H1 (cell line): ENCODE measurements around the gene ALG11. TPM values are rescaled to one million over a fixed set of nuclear protein-coding genes. Genes with fewer than 3 reads are reported as not detected.

Source experiments
- CTCF ChIA-PET: fragments of 300-600 bp; sonication (Branson Sonifier 250); formaldehyde crosslinking; loops from one replicate; lab custom pipeline; 2021; ENCODE audit not compliant: partially characterized antibody; lab: Charles Lee
- POLR2A ChIA-PET: fragments of 300-600 bp; sonication (Branson Sonifier 250); formaldehyde crosslinking; loops from one replicate; lab custom pipeline; 2021; ENCODE audit warnings: inconsistent platforms; ENCODE audit not compliant: partially characterized antibody; lab: Charles Lee
- DNase-seq, 2 experiments: peaks; one replicate each; pipeline versions ENCODE4 v3.0.0 to v3.0.0-alpha.2; 2010 to 2022; ENCODE audit warnings: low spot score in 2 of 2, low read depth in 1 of 2, mixed read lengths in 1 of 2
- FAIRE-seq: peaks from 2 replicates; lab custom pipeline; 2011; peaks lifted over from hg19 to GRCh38; lab: Jason Lieb, UNC
- H2AFZ ChIP-seq: 2 replicates; pipeline ENCODE4 v1.8.1; 2012; ENCODE audit warnings: low read length, inconsistent platforms
- H2AK5ac ChIP-seq: 2 replicates; pipeline ENCODE4 v1.6.1; 2013; ENCODE audit warnings: low read depth, low read length
- H2BK120ac ChIP-seq: replicated peaks from 2 replicates; pipeline ENCODE3; 2013; ENCODE audit warnings: low read depth, low read length, inconsistent platforms
- H2BK12ac ChIP-seq: 2 replicates; pipeline ENCODE4 v1.6.1; 2013; ENCODE audit warnings: low read depth, low read length
- H2BK15ac ChIP-seq: 2 replicates; pipeline ENCODE4 v1.6.1; 2013; ENCODE audit warnings: low read length
- H2BK20ac ChIP-seq: 2 replicates; pipeline ENCODE4 v1.6.1; 2013; ENCODE audit warnings: low read length
- H2BK5ac ChIP-seq: 2 replicates; pipeline ENCODE4 v1.6.1; 2013; ENCODE audit warnings: low read depth, low read length
- H3K14ac ChIP-seq: 2 replicates; pipeline ENCODE4 v1.6.1; 2013; ENCODE audit warnings: inconsistent platforms; ENCODE audit not compliant: insufficient read length
- H3K18ac ChIP-seq: 2 replicates; pipeline ENCODE4 v1.6.1; 2013; ENCODE audit warnings: low read length; ENCODE audit errors: extremely low read depth
- H3K23ac ChIP-seq: 2 replicates; pipeline ENCODE4 v1.6.1; 2013; ENCODE audit warnings: inconsistent platforms; ENCODE audit not compliant: insufficient read length
- H3K23me2 ChIP-seq: 2 replicates; pipeline ENCODE4 v1.6.1; 2013; ENCODE audit warnings: low read depth, low read length
- H3K27ac ChIP-seq: 2 replicates; pipeline ENCODE4 v1.6.1; 2011; ENCODE audit warnings: low read depth, low read length, inconsistent platforms
- H3K27me3 ChIP-seq, 4 experiments: replicated peaks in 1 of 4; 1 replicate in 1 of 4; 2 replicates in 3 of 4; pipeline versions ENCODE4 v1.6.1 to v1.8.1; 2011 to 2013; ENCODE audit warnings: low read length in 3 of 4, mild to moderate bottlenecking in 3 of 4, inconsistent platforms in 2 of 4, mixed read lengths in 2 of 4, moderate library complexity in 1 of 4; ENCODE audit not compliant: control insufficient read depth in 3 of 4, insufficient read depth in 3 of 4; ENCODE audit errors: extremely low read depth in 1 of 4
- H3K36me3 ChIP-seq, 4 experiments: 2 replicates each; pipeline versions ENCODE4 v1.6.1 to v1.8.1; 2011 to 2013; ENCODE audit warnings: mild to moderate bottlenecking in 4 of 4, low read length in 3 of 4, moderate library complexity in 2 of 4, control low read depth in 1 of 4, inconsistent platforms in 1 of 4; ENCODE audit not compliant: insufficient read depth in 4 of 4, control insufficient read depth in 2 of 4
- H3K4ac ChIP-seq: replicated peaks from 2 replicates; pipeline ENCODE3; 2013; ENCODE audit warnings: low read length, low read depth, mixed read lengths, inconsistent platforms; ENCODE audit not compliant: insufficient read length
- H3K4me1 ChIP-seq, 4 experiments: replicated peaks in 1 of 4; 1 replicate in 1 of 4; 2 replicates in 3 of 4; pipeline versions ENCODE4 v1.6.1 to v1.8.1; 2011 to 2013; ENCODE audit warnings: low read length in 3 of 4, inconsistent platforms in 2 of 4, mixed read lengths in 1 of 4; ENCODE audit not compliant: insufficient read depth in 4 of 4, control insufficient read depth in 3 of 4
- H3K4me2 ChIP-seq, 2 experiments: 2 replicates each; pipeline versions ENCODE4 v1.6.1 to v1.8.1; 2011 to 2013; ENCODE audit warnings: low read depth in 2 of 2, low read length in 2 of 2, control low read depth in 1 of 2, inconsistent platforms in 1 of 2, mild to moderate bottlenecking in 1 of 2; ENCODE audit not compliant: insufficient read depth in 1 of 2
- H3K4me3 ChIP-seq, 4 experiments: fragments of 200-600, 300-600 bp in 1 of 4; sonication (generic), shearing (Covaris generic), sonication (Bioruptor Twin) in 1 of 4; 2 replicates each; pipeline versions ENCODE4 v1.5.1 to v1.8.1; 2011 to 2016; ENCODE audit warnings: low read length in 4 of 4, low read depth in 3 of 4, control low read depth in 2 of 4, inconsistent platforms in 2 of 4, mild to moderate bottlenecking in 2 of 4, mixed read lengths in 1 of 4, moderate library complexity in 1 of 4; ENCODE audit not compliant: insufficient read depth in 2 of 4; ENCODE audit errors: extremely low read depth in 1 of 4
- H3K56ac ChIP-seq: replicated peaks from 2 replicates; pipeline ENCODE3; 2013; ENCODE audit warnings: low read depth, mild to moderate bottlenecking, mixed read lengths, low read length, inconsistent platforms; ENCODE audit not compliant: insufficient read length
- H3K79me1 ChIP-seq: 2 replicates; pipeline ENCODE4 v1.6.1; 2013; ENCODE audit warnings: low read depth, low read length, control low read depth
- H3K79me2 ChIP-seq, 2 experiments: 2 replicates each; pipeline versions ENCODE4 v1.6.1 to v1.8.1; 2012 to 2013; ENCODE audit warnings: low read length in 2 of 2, mild to moderate bottlenecking in 2 of 2, inconsistent platforms in 1 of 2; ENCODE audit not compliant: insufficient read depth in 2 of 2, control insufficient read depth in 1 of 2
- H3K9ac ChIP-seq, 4 experiments: replicated peaks in 1 of 4; 1 replicate in 1 of 4; 2 replicates in 3 of 4; pipeline versions ENCODE4 v1.6.1 to v1.8.1; 2011 to 2013; ENCODE audit warnings: low read depth in 3 of 4, low read length in 3 of 4, control low read depth in 2 of 4, mild to moderate bottlenecking in 2 of 4, moderate library complexity in 2 of 4, inconsistent platforms in 1 of 4; ENCODE audit errors: extremely low read depth in 1 of 4
- H3K9me3 ChIP-seq, 2 experiments: 2 replicates each; pipeline versions ENCODE4 v1.6.1 to v1.8.1; 2012 to 2013; ENCODE audit warnings: mild to moderate bottlenecking in 2 of 2, moderate library complexity in 2 of 2, control low read depth in 1 of 2, inconsistent platforms in 1 of 2, low read depth in 1 of 2, low read length in 1 of 2, mixed read lengths in 1 of 2; ENCODE audit not compliant: insufficient read depth in 2 of 2
- H4K20me1 ChIP-seq, 2 experiments: replicated peaks in 1 of 2; 2 replicates each; pipeline versions ENCODE3 to v1.8.1; 2011 to 2013; ENCODE audit warnings: inconsistent platforms in 2 of 2, low read length in 2 of 2, mild to moderate bottlenecking in 1 of 2; ENCODE audit not compliant: insufficient read depth in 2 of 2, control insufficient read depth in 1 of 2
- H4K5ac ChIP-seq: 2 replicates; pipeline ENCODE4 v1.6.1; 2013; ENCODE audit warnings: low read length, low read depth, mixed read lengths, inconsistent platforms; ENCODE audit not compliant: insufficient read length
- H4K8ac ChIP-seq: 2 replicates; pipeline ENCODE4 v1.8.0; 2013; ENCODE audit warnings: mild to moderate bottlenecking, moderate library complexity, low read length, inconsistent platforms; ENCODE audit not compliant: insufficient read depth; ENCODE audit errors: extremely low read depth
- H4K91ac ChIP-seq: replicated peaks from 2 replicates; pipeline ENCODE3; 2013; ENCODE audit warnings: low read length, mixed read lengths, inconsistent platforms; ENCODE audit not compliant: insufficient read length
- CBX5 ChIP-seq: fragments of 300-800, 300-1000 bp; sonication (generic); IDR thresholded peaks from 2 replicates; pipeline ENCODE4 v1.7.1; 2016; ENCODE audit warnings: antibody characterized with exemption, low read length, low read depth
- CBX8 ChIP-seq: fragments of 300-800, 300-1000 bp; sonication (generic); IDR thresholded peaks from 2 replicates; pipeline ENCODE4 v1.7.1; 2016; ENCODE audit warnings: low read depth, low read length, borderline replicate concordance
- CHD2 ChIP-seq: IDR thresholded peaks from 2 replicates; pipeline ENCODE4 v1.6.1; 2012; ENCODE audit warnings: low read length, improper control_type of control experiment
- GTF2F1 ChIP-seq: IDR thresholded peaks from 2 replicates; pipeline ENCODE4 v1.6.1; 2012; ENCODE audit warnings: low read depth, low read length, improper control_type of control experiment, borderline replicate concordance
- KDM1A ChIP-seq: fragments of 200-600, 300-600 bp; sonication (generic); IDR thresholded peaks from 2 replicates; pipeline ENCODE4 v1.7.1; 2016; ENCODE audit warnings: mild to moderate bottlenecking, low read length, borderline replicate concordance
- POU5F1 ChIP-seq: IDR thresholded peaks from 2 replicates; pipeline ENCODE4 v1.6.1; 2011; ENCODE audit warnings: low read depth, mild to moderate bottlenecking, low read length, moderate library complexity
- WGBS, 2 experiments: shearing (Covaris generic) in 1 of 2; methylation state at CpG; one replicate each; pipeline versions ENCODE4 v1.1.6 to v1.1.7; 2013 to 2015; ENCODE audit warnings: low lambda C conversion rate in 2 of 2, mixed read lengths in 2 of 2, inconsistent platforms in 1 of 2, low coverage in 1 of 2, missing lambda C conversion rate in 1 of 2; ENCODE audit not compliant: insufficient replicate concordance in 2 of 2, insufficient coverage in 1 of 2, insufficient read length in 1 of 2; ENCODE audit errors: extremely low coverage in 1 of 2, missing lambda C conversion rate in 1 of 2; 5-methylcytosine and 5-hydroxymethylcytosine counted together
- polyA plus RNA-seq, 7 experiments: library from polyadenylated mRNA; depleted of rRNA in 3 of 7; stranded (reverse) in 5 of 7; unstranded in 2 of 7; fragments of >200 nt in 5 of 7; fragments of 200-250 nt in 2 of 7; gene quantifications; 1 replicate in 5 of 7; 2 replicates in 1 of 7; 4 replicates in 1 of 7; pipeline versions ENCODE4 v1.2.1 to v1.2.3, GENCODE V29; 2011 to 2013; ENCODE audit warnings: missing spikeins in 2 of 7, mixed read lengths in 2 of 7
- total RNA-seq: library from RNA; stranded (reverse); fragmentation: NEBNext Ultra II Directional; extraction: Animal tissue kit (Norgen Biotek cat#: 25700); gene quantifications from 2 replicates; pipeline ENCODE4 v1.2.1, GENCODE V29; 2021

The ALG11 gene
- total and polyA plus RNA-seq, 2 of the 8 experiments (the other 6 are each of a cell fraction or from before 2014, with no cell fraction given): 5.2 to 39.9 TPM

GRCh38 chr13:52027832-52028231, 15.6 kb downstream of the ALG11 start:
- Histone ChIP-seq H2AFZ (no peak overlapping the region), H2AK5ac (no peak overlapping the region), H4K5ac (no peak overlapping the region), H3K27me3 (no peaks in the 10 kb centered on the region), H2BK12ac (no peak overlapping the region), H3K4ac (no peak overlapping the region), H3K4me3 (no peak overlapping the region), H3K79me2 (peaks cover 0 to 12% of the 10 kb centered on the region in 2 experiments; a peak in 2 of 4 replicates), H3K18ac (no peak overlapping the region), H3K23me2 (no peaks in the 10 kb centered on the region), H2BK120ac (no peak overlapping the region), H3K4me1 (no peaks in the 10 kb centered on the region), H2BK20ac (no peak overlapping the region), H3K9ac (no peak overlapping the region), H4K91ac (no peak overlapping the region), H3K79me1 (no peaks in the 10 kb centered on the region), H3K23ac (no peak overlapping the region), H3K4me2 (no peak overlapping the region), H2BK5ac (no peak overlapping the region), H3K36me3 (peaks cover 3 to 60% (median 33%) of the 10 kb centered on the region in 4 experiments; a peak in 7 of 8 replicates), H3K9me3 (peaks cover 12 to 14% of the 10 kb centered on the region in 2 experiments; a peak in 2 of 4 replicates), H4K20me1 (no peaks in the 10 kb centered on the region), H2BK15ac (no peak overlapping the region), H4K8ac (no peak overlapping the region), H3K56ac (no peak overlapping the region), H3K27ac (no peak overlapping the region), H3K14ac (no peak overlapping the region)
- ChIA-PET CTCF (interaction anchor here (0.6 to 2.4 kb wide), 4 partner anchors 15 to 725 kb away, joined by 3 to 7 read pairs (median 6); partner anchors contain the start of gene ALG11), POLR2A (interaction anchor here (1.7 kb wide), 1 partner anchor 29 kb away, joined by 4 read pairs; no protein-coding TSS in a partner anchor)
- FAIRE-seq (no peak), DNase-seq (no peak)
- TF ChIP-seq CBX8 (no peak), CHD2 (no peak), POU5F1 (no peak), CBX5 (no peak), KDM1A (no peak), GTF2F1 (no peak)
- 100% methylated on average over 1 of the region's 1 CpG; no CpG with 5 or more reads in 1 of the 2 experiments for WGBS, 2 experiments
